MM.1S (cell line): ENCODE measurements around the gene TBC1D14.

Experiments used
- DNase-seq: peaks from one replicate; pipeline ENCODE4 v3.0.0-alpha.2; 2015
- H2AFZ ChIP-seq: fragments of 300-600 bp; sonication (generic); 2 replicates; pipeline ENCODE4 v1.6.0; 2016; ENCODE audit warnings: antibody characterized with exemption, low read length
- H3F3A ChIP-seq: fragments of 300-600 bp; sonication (generic); 2 replicates; pipeline ENCODE4 v1.6.1; 2016; ENCODE audit warnings: mild to moderate bottlenecking, antibody characterized with exemption, low read length, moderate library complexity, mixed read lengths; ENCODE audit not compliant: insufficient read depth
- H3K27ac ChIP-seq: fragments of 300-600 bp; sonication (generic); 2 replicates; pipeline ENCODE4 v1.5.1; 2016; ENCODE audit warnings: mild to moderate bottlenecking, low read length
- H3K27me3 ChIP-seq: fragments of 300-600 bp; sonication (generic); replicated peaks from 2 replicates; pipeline ENCODE4 v1.6.0; 2016; ENCODE audit warnings: low read length; ENCODE audit not compliant: insufficient read depth
- H3K36me3 ChIP-seq: fragments of 300-600 bp; sonication (generic); replicated peaks from 2 replicates; pipeline ENCODE4 v1.6.1; 2016; ENCODE audit warnings: mild to moderate bottlenecking, low read length, mixed read lengths; ENCODE audit not compliant: insufficient read depth
- H3K4me1 ChIP-seq: fragments of 300-600 bp; sonication (generic); 2 replicates; pipeline ENCODE4 v1.6.1; 2016; ENCODE audit warnings: low read length, mixed read lengths
- H3K4me2 ChIP-seq: fragments of 300-600 bp; sonication (generic); 2 replicates; pipeline ENCODE4 v1.6.0; 2016; ENCODE audit warnings: low read depth, low read length
- H3K4me3 ChIP-seq: fragments of 300-600 bp; sonication (generic); 2 replicates; pipeline ENCODE4 v1.5.1; 2016; ENCODE audit warnings: low read length, mixed read lengths
- H3K79me2 ChIP-seq: fragments of 300-600 bp; sonication (generic); 2 replicates; pipeline ENCODE4 v1.6.1; 2016; ENCODE audit warnings: mixed run types, low read length, mixed read lengths
- H3K9ac ChIP-seq: fragments of 300-600 bp; sonication (generic); 2 replicates; pipeline ENCODE4 v1.6.1; 2016; ENCODE audit warnings: low read length, mixed read lengths
- H3K9me2 ChIP-seq: fragments of 300-600 bp; sonication (generic); replicated peaks from 2 replicates; pipeline ENCODE4 v1.6.1; 2016; ENCODE audit warnings: mild to moderate bottlenecking, low read length, mixed read lengths; ENCODE audit not compliant: insufficient read depth
- H3K9me3 ChIP-seq: fragments of 300-600 bp; sonication (generic); replicated peaks from 2 replicates; pipeline ENCODE4 v1.6.1; 2016; ENCODE audit warnings: mild to moderate bottlenecking, low read length, mixed read lengths; ENCODE audit not compliant: insufficient read depth
- H4K20me1 ChIP-seq: fragments of 300-600 bp; sonication (generic); 2 replicates; pipeline ENCODE4 v1.6.1; 2016; ENCODE audit warnings: mild to moderate bottlenecking, low read length, moderate library complexity, mixed read lengths; ENCODE audit not compliant: insufficient read depth
- EZH2 ChIP-seq: fragments of 300-600 bp; sonication (generic); optimal IDR thresholded peaks from 2 replicates; pipeline ENCODE3; 2017; ENCODE audit warnings: low read depth, mild to moderate bottlenecking, antibody characterized with exemption, low read length, mixed read lengths
- EZH2phosphoT487 ChIP-seq: fragments of 300-600 bp; sonication (generic); IDR thresholded peaks from 2 replicates; pipeline ENCODE4 v1.6.1; 2018; ENCODE audit warnings: antibody characterized with exemption, low read length
- TF ChIP-seq, protein P1 (sequence below): fragments of 300-600 bp; sonication (generic); IDR thresholded peaks from 2 replicates; pipeline ENCODE4 v1.5.1; 2016; ENCODE audit warnings: antibody characterized with exemption, low read length, mixed read lengths

TBC1D14 gene

DNA sequence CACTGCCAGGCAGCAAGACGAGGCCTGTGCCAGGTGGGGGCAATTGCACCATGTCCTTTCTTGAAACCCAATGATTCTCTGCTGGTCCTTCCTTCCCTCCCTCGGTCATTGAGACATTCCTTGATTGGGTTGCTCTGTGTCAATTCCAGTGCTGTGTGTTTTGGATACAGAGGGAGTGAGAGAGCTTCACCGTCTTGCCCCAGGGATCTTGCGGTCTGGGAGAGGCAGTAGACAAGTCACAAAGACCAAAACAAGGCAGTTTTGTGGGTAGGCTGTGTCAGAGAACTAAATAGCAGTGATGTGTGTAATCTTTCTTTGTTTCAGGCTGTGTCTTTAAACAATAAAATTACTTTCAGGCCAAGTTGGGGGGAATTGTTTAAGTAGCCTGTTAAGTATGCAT, 94.7 kb downstream of the TBC1D14 start:
- H3K4me1 ChIP-seq = peaks cover 14% of the 10 kb centered on the region
- H3K4me3 ChIP-seq = no peak overlapping the region
- no peak overlapping the region for H3K4me2 ChIP-seq
- DNase-seq = no peak
- no peak overlapping the region for H3K27ac ChIP-seq
- H3K9me2 ChIP-seq = no peaks in the 10 kb centered on the region
- H3K79me2 ChIP-seq = peaks cover 82% of the 10 kb centered on the region
- no peak overlapping the region for H3K9ac ChIP-seq
- H3K36me3 ChIP-seq = peaks cover 24% of the 10 kb centered on the region
- no peaks in the 10 kb centered on the region for H3K9me3 ChIP-seq
- H3K27me3 ChIP-seq = no peaks in the 10 kb centered on the region
- TF ChIP-seq, protein P1, sequence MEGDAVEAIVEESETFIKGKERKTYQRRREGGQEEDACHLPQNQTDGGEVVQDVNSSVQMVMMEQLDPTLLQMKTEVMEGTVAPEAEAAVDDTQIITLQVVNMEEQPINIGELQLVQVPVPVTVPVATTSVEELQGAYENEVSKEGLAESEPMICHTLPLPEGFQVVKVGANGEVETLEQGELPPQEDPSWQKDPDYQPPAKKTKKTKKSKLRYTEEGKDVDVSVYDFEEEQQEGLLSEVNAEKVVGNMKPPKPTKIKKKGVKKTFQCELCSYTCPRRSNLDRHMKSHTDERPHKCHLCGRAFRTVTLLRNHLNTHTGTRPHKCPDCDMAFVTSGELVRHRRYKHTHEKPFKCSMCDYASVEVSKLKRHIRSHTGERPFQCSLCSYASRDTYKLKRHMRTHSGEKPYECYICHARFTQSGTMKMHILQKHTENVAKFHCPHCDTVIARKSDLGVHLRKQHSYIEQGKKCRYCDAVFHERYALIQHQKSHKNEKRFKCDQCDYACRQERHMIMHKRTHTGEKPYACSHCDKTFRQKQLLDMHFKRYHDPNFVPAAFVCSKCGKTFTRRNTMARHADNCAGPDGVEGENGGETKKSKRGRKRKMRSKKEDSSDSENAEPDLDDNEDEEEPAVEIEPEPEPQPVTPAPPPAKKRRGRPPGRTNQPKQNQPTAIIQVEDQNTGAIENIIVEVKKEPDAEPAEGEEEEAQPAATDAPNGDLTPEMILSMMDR = no peak
- TF ChIP-seq EZH2phosphoT487 = no peak
- TF ChIP-seq EZH2 = no peak
- peaks cover 4% of the 10 kb centered on the region for H4K20me1 ChIP-seq
- no peak overlapping the region for H2AFZ ChIP-seq
- peaks cover 8% of the 10 kb centered on the region; the same call in 1 of the 2 replicates for H3F3A ChIP-seq

DNA sequence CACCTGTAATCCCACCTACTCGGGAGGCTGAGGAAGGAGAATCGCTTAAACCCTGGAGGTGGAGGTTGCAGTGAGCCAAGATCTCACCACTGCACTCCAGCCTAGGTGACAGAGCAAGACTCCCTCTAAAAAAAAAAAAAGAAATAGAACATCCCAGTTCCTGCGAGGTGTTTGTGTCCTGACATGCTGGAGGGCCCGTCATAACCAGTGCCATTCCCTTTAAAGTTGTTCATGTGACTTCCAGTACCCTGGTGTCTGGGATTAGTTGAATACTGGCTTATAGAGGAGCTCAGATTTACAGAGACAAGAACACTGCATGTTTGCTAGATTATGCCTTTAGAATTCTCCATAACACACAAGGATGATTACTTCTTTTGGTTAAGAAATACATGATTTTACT, 95.9 kb downstream of the TBC1D14 start:
- Histone ChIP-seq H3K36me3 (peaks cover 12% of the 10 kb centered on the region), H3K9me2 (no peaks in the 10 kb centered on the region), H3K4me3 (no peak overlapping the region), H3F3A (peaks cover 8% of the 10 kb centered on the region; the same call in 1 of the 2 replicates), H3K79me2 (peaks cover 79% of the 10 kb centered on the region), H4K20me1 (no peaks in the 10 kb centered on the region; the same call in 1 of the 2 replicates), H2AFZ (no peak overlapping the region), H3K27ac (no peak overlapping the region), H3K9ac (no peak overlapping the region), H3K9me3 (no peaks in the 10 kb centered on the region), H3K4me1 (peaks cover 14% of the 10 kb centered on the region), H3K4me2 (no peak overlapping the region), H3K27me3 (no peaks in the 10 kb centered on the region)
- TF ChIP-seq EZH2 (no peak), EZH2phosphoT487 (no peak)
- TF ChIP-seq, protein P1 = no peak
- no peak for DNase-seq

DNA sequence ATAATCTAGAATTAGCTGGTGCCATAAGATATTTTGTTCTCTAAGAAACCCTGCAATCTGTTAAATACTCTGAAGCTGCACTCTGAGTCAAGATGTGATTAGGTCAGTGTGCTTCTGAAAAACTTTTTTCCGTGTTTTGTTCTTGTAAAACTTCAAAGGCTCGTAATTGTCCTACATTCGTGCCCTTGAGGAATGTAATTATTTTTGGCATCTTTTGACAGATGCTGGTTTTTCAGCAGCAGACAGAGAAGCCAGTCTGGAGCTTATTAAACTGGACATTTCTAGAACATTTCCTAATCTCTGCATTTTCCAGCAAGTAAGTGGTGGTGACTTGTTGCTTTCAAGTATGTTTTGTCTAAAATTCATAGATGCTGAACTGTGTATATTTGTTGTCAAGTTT, 96.8 kb downstream of the TBC1D14 start:
- Histone ChIP-seq H3K36me3 (peaks cover 19% of the 10 kb centered on the region), H2AFZ (no peak overlapping the region), H3K4me3 (no peak overlapping the region), H3K9me3 (no peaks in the 10 kb centered on the region), H4K20me1 (no peaks in the 10 kb centered on the region; the same call in 1 of the 2 replicates), H3K79me2 (peaks cover 77% of the 10 kb centered on the region), H3F3A (peaks cover 8% of the 10 kb centered on the region; the same call in 1 of the 2 replicates), H3K4me2 (no peak overlapping the region), H3K4me1 (peaks cover 14% of the 10 kb centered on the region), H3K9ac (no peak overlapping the region), H3K9me2 (no peaks in the 10 kb centered on the region), H3K27ac (no peak overlapping the region), H3K27me3 (no peaks in the 10 kb centered on the region)
- DNase-seq = no peak
- TF ChIP-seq, protein P1 = no peak
- TF ChIP-seq EZH2 (no peak), EZH2phosphoT487 (no peak)
